Activated T-cell treated with anti-CD3 and anti-CD28 coated beads for 48 hours (primary cell): ENCODE results near the gene STARD3NL.
A peak's percentile ranks its signal among the peaks of the same experiment; 100 is the strongest.

Source experiments
- DNase-seq: peaks from one replicate; pipeline ENCODE4 v3.0.0-alpha.2; 2020; ENCODE audit warnings: low read depth

The STARD3NL gene

GRCh38 chr7:38185395-38186307, 7.6 kb downstream of the STARD3NL start:
- DNase-seq = no peak

GRCh38 chr7:38186593-38187314, 8.7 kb downstream of the STARD3NL start:
- DNase-seq = no peak

GRCh38 chr7:38187794-38188440, 9.9 kb downstream of the STARD3NL start:
- no peak for DNase-seq

- DNase-seq = no peak
These were observed 11.3 kb downstream of the STARD3NL start for GRCh38 chr7:38189231-38189938.

- DNase-seq = no peak
These were observed 12.0 kb downstream of the STARD3NL start for GRCh38 chr7:38190011-38190410.

- DNase-seq = no peak
These were observed 13.7 kb downstream of the STARD3NL start for GRCh38 chr7:38191791-38192190.

- DNase-seq = no peak
These were observed 14.3 kb downstream of the STARD3NL start for GRCh38 chr7:38192327-38192726.

GRCh38 chr7:38195804-38196595, 18.0 kb downstream of the STARD3NL start:
- DNase-seq = no peak

- no peak for DNase-seq
These were observed 20.3 kb downstream of the STARD3NL start for GRCh38 chr7:38198366-38198765.

- DNase-seq = no peak
These were observed 21.1 kb downstream of the STARD3NL start for GRCh38 chr7:38199154-38199553.

GRCh38 chr7:38199782-38200181, 21.7 kb downstream of the STARD3NL start:
- DNase-seq = no peak

GRCh38 chr7:38206071-38206470, 28.0 kb downstream of the STARD3NL start:
- no peak for DNase-seq

GRCh38 chr7:38207843-38208242, 29.8 kb downstream of the STARD3NL start:
- no peak for DNase-seq

- DNase-seq = no peak
These were observed 33.4 kb downstream of the STARD3NL start for GRCh38 chr7:38211486-38211885.

- no peak for DNase-seq
These were observed 33.9 kb downstream of the STARD3NL start for GRCh38 chr7:38211940-38212339.

GRCh38 chr7:38215115-38215514, 37.1 kb downstream of the STARD3NL start:
- no peak for DNase-seq

- peak; percentile 59 for DNase-seq
These were observed 38.0 kb downstream of the STARD3NL start for GRCh38 chr7:38215735-38216670.

- no peak for DNase-seq
These were observed 39.6 kb downstream of the STARD3NL start for GRCh38 chr7:38217672-38218071.

- no peak for DNase-seq
These were observed 42.4 kb downstream of the STARD3NL start for GRCh38 chr7:38220452-38220851.

- no peak for DNase-seq
These were observed 44.5 kb downstream of the STARD3NL start for GRCh38 chr7:38222481-38223096.
